HG03571 (cell line): Measurements from ENCODE around the gene DISC1.

ENCODE experiments used
- ATAC-seq: cut with Tn5 transposase; IDR thresholded peaks from one replicate; pipeline ENCODE4 v1.9.1; 2021; ENCODE audit not compliant: unreplicated experiment

The DISC1 gene

GRCh38 chr1:232057896-232058274 is 431.3 kb downstream of the DISC1 start:
- no peak for ATAC-seq

- no peak for ATAC-seq
Observed at GRCh38 chr1:232059726-232060374, 433.3 kb downstream of the DISC1 start.

- ATAC-seq = no peak
Observed at GRCh38 chr1:232062967-232063366, 436.4 kb downstream of the DISC1 start.

GRCh38 chr1:232066521-232066920 is 439.9 kb downstream of the DISC1 start:
- ATAC-seq = no peak

GRCh38 chr1:232074265-232074664 is 447.7 kb downstream of the DISC1 start:
- ATAC-seq = no peak

GRCh38 chr1:232077809-232078208 is 451.2 kb downstream of the DISC1 start:
- ATAC-seq = no peak

GRCh38 chr1:232084584-232085223 is 458.1 kb downstream of the DISC1 start:
- no peak for ATAC-seq

- ATAC-seq = no peak
Observed at GRCh38 chr1:232090816-232091215, 464.2 kb downstream of the DISC1 start.
